Neural cell (in vitro differentiated cells): ENCODE results near the gene MAD1L1.

Source experiments
- EZH2 ChIP-seq: fragments of 200-600, 300-800 bp; shearing (Covaris generic), sonication (generic); IDR thresholded peaks from 2 replicates; pipeline ENCODE4 v1.6.1; 2014; ENCODE audit warnings: antibody characterized with exemption, low read length, borderline replicate concordance, mild to moderate bottlenecking; ENCODE audit not compliant: insufficient read depth, poor library complexity, severe bottlenecking
- POLR2AphosphoS5 ChIP-seq: IDR thresholded peaks from 2 replicates; pipeline ENCODE4 v1.6.1; 2012
- RAD21 ChIP-seq: fragments of 450-650 bp; conservative IDR thresholded peaks from 2 replicates; pipeline ENCODE4 v1.6.1; 2014; ENCODE audit warnings: antibody characterized with exemption, mild to moderate bottlenecking, moderate library complexity
- SMC3 ChIP-seq: fragments of 450-650 bp; conservative IDR thresholded peaks from 2 replicates; pipeline ENCODE4 v1.6.1; 2014; ENCODE audit warnings: antibody characterized with exemption, mild to moderate bottlenecking, moderate library complexity; ENCODE audit not compliant: poor library complexity
- TF ChIP-seq, protein P1 (sequence below): fragments of 450-650 bp; IDR thresholded peaks from 2 replicates; pipeline ENCODE4 v1.5.1; 2014; ENCODE audit warnings: antibody characterized with exemption, mild to moderate bottlenecking, moderate library complexity; ENCODE audit not compliant: poor library complexity, severe bottlenecking

DNA sequence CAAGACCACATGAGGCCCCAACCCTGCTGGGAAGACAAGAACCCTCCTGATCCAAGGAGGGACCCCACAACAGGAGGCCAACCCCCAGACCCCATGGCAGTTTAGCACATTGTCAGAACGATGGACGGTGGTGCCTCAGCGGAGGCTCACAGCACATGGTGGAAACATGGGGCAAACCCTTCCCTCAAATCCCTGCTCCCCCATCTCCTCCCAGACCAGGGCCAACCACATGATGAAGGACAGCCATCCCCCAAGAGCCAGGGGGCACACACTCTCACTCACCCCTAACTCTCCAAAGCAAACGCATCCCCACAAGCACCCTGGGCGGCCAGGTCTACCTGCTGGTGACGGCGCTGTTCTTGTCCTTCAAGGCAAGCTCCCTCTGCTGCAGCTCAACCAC lies 83.9 kb downstream of the MAD1L1 start:
- TF ChIP-seq, protein P1, sequence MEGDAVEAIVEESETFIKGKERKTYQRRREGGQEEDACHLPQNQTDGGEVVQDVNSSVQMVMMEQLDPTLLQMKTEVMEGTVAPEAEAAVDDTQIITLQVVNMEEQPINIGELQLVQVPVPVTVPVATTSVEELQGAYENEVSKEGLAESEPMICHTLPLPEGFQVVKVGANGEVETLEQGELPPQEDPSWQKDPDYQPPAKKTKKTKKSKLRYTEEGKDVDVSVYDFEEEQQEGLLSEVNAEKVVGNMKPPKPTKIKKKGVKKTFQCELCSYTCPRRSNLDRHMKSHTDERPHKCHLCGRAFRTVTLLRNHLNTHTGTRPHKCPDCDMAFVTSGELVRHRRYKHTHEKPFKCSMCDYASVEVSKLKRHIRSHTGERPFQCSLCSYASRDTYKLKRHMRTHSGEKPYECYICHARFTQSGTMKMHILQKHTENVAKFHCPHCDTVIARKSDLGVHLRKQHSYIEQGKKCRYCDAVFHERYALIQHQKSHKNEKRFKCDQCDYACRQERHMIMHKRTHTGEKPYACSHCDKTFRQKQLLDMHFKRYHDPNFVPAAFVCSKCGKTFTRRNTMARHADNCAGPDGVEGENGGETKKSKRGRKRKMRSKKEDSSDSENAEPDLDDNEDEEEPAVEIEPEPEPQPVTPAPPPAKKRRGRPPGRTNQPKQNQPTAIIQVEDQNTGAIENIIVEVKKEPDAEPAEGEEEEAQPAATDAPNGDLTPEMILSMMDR = no peak
- TF ChIP-seq SMC3 (no peak), POLR2AphosphoS5 (no peak), EZH2 (no peak), RAD21 (no peak)
